Tibial nerve (tissue), 4 donors: ENCODE results near the gene C1orf116. TPM values are rescaled to one million over a fixed set of nuclear protein-coding genes. Genes with fewer than 3 reads are reported as not detected.
"Not testable (repeated sequence)": the region's sequence is repeated elsewhere in the genome, so short reads cannot be mapped to it uniquely, and the experiment has no call there.

Source experiments
- DNase-seq, 2 donors: peaks; one replicate each; pipeline ENCODE4 v3.0.0-alpha.2; 2019; ENCODE audit warnings: low spot score in 2 of 2
- H3K27ac ChIP-seq, 4 donors: fragments of 200-600 bp; sonication (generic) in 3 of 4; one replicate each; pipeline ENCODE4 v1.5.1; 2017 to 2019; ENCODE audit warnings: mild to moderate bottlenecking in 1 of 4
- H3K27me3 ChIP-seq, 2 donors: fragments of 200-600 bp; sonication (generic) in 1 of 2; one replicate each; pipeline versions ENCODE4 v1.5.1 to v1.6.0; 2017 to 2019
- H3K36me3 ChIP-seq, 3 donors: fragments of 200-600 bp; sonication (generic); one replicate each; pipeline ENCODE4 v1.5.1; 2018 to 2019
- H3K4me1 ChIP-seq, 4 donors: fragments of 200-600 bp; sonication (generic) in 3 of 4; one replicate each; pipeline ENCODE4 v1.5.1; 2017 to 2019
- H3K4me3 ChIP-seq, 4 donors: fragments of 200-600 bp; sonication (generic) in 3 of 4; one replicate each; pipeline ENCODE4 v1.5.1; 2017 to 2019; ENCODE audit warnings: mild to moderate bottlenecking in 1 of 4, moderate library complexity in 1 of 4
- H3K9me3 ChIP-seq, 4 donors: fragments of 200-600 bp; sonication (generic) in 3 of 4; one replicate each; pipeline ENCODE4 v1.5.1; 2017 to 2019
- CTCF ChIP-seq, 5 experiments: fragments of 200-600 bp in 3 of 5; fragments of 450-650 bp in 2 of 5; sonication (generic) in 3 of 5; IDR thresholded peaks; one replicate each; pipeline ENCODE4 v1.5.1; 2016 to 2019; ENCODE audit warnings: antibody characterized with exemption in 5 of 5, mild to moderate bottlenecking in 3 of 5, moderate library complexity in 2 of 5
- EP300 ChIP-seq, 2 donors: sonication (generic); formaldehyde crosslinking; IDR thresholded peaks; one replicate each; pipeline ENCODE4 v1.6.1; 2017; ENCODE audit warnings: antibody characterized with exemption in 2 of 2, mild to moderate bottlenecking in 1 of 2
- POLR2A ChIP-seq, 2 donors: fragments of 450-650 bp; IDR thresholded peaks; one replicate each; pipeline ENCODE4 v1.6.1; 2017; ENCODE audit warnings: antibody characterized with exemption in 2 of 2, mild to moderate bottlenecking in 2 of 2, moderate library complexity in 2 of 2
- WGBS, 2 donors: methylation state at CpG; one replicate each; pipeline ENCODE4 v1.1.5; 2018; 5-methylcytosine and 5-hydroxymethylcytosine counted together
- total RNA-seq, 4 donors: library from RNA; depleted of rRNA; stranded (reverse); fragments of >200 nt; gene quantifications; one replicate each; pipeline ENCODE4 v1.1.0, GENCODE V29; 2016

C1orf116 gene
- total RNA-seq, 4 donors from 2014 or later: 0.44 TPM; not detected in 3

GRCh38 chr1:207047505-207047904 is 14.9 kb upstream of the C1orf116 start:
- Histone ChIP-seq H3K36me3 (peaks cover 0 to 27% (median 0%) of the 10 kb centered on the region in 3 donors), H3K4me1 (peaks cover 0 to 73% (median 19%) of the 10 kb centered on the region in 4 donors), H3K27ac (no peak overlapping the region), H3K27me3 (no peaks in the 10 kb centered on the region), H3K4me3 (no peak overlapping the region), H3K9me3 (no peaks in the 10 kb centered on the region)
- no peak for TF ChIP-seq POLR2A (IDR thresholded peaks at IDR 0.05)
- TF ChIP-seq CTCF (IDR thresholded peaks at IDR 0.05): no peak
- no peak for TF ChIP-seq EP300 (IDR thresholded peaks at IDR 0.05)
- 91% methylated on average over 1 of the region's 1 CpG for WGBS, 2 donors
- DNase-seq: no peak

GRCh38 chr1:207045453-207045852 is 12.9 kb upstream of the C1orf116 start:
- no peak for DNase-seq
- Histone ChIP-seq H3K27ac (no peak overlapping the region), H3K4me1 (peaks cover 0 to 61% (median 6%) of the 10 kb centered on the region in 4 donors), H3K9me3 (no peaks in the 10 kb centered on the region), H3K27me3 (no peaks in the 10 kb centered on the region), H3K4me3 (no peak overlapping the region), H3K36me3 (peaks cover 0 to 27% (median 0%) of the 10 kb centered on the region in 3 donors)
- no peak for TF ChIP-seq CTCF (IDR thresholded peaks at IDR 0.05)
- TF ChIP-seq POLR2A (IDR thresholded peaks at IDR 0.05): no peak
- no peak for TF ChIP-seq EP300 (IDR thresholded peaks at IDR 0.05)
- WGBS, 2 donors: 63 to 64% methylated on average over 2 of the region's 2 CpGs

GRCh38 chr1:207041397-207041796 is 8.8 kb upstream of the C1orf116 start:
- H3K4me3 ChIP-seq, H3K27ac ChIP-seq, H3K9me3 ChIP-seq, H3K27me3 ChIP-seq, H3K36me3 ChIP-seq, DNase-seq: not testable (repeated sequence)
- WGBS, 2 donors: 90 to 98% methylated on average over 2 of the region's 2 CpGs
- H3K4me1 ChIP-seq: peaks cover 0 to 36% (median 0%) of the 10 kb centered on the region in 4 donors

GRCh38 chr1:207040181-207040533 is 7.6 kb upstream of the C1orf116 start:
- no peak for TF ChIP-seq POLR2A (IDR thresholded peaks at IDR 0.05)
- TF ChIP-seq CTCF (IDR thresholded peaks at IDR 0.05): no peak
- TF ChIP-seq EP300 (IDR thresholded peaks at IDR 0.05): no peak
- Histone ChIP-seq H3K27ac (no peak overlapping the region), H3K4me3 (no peak overlapping the region), H3K4me1 (peaks cover 0 to 24% (median 0%) of the 10 kb centered on the region in 4 donors), H3K36me3 (no peaks in the 10 kb centered on the region), H3K27me3 (no peaks in the 10 kb centered on the region), H3K9me3 (no peaks in the 10 kb centered on the region)
- no peak for DNase-seq
- 41 to 44% methylated on average over 3 of the region's 3 CpGs for WGBS, 2 donors

GRCh38 chr1:207039380-207040180 is 7.0 kb upstream of the C1orf116 start:
- TF ChIP-seq EP300 (IDR thresholded peaks at IDR 0.05): no peak
- TF ChIP-seq CTCF (IDR thresholded peaks at IDR 0.05): no peak
- TF ChIP-seq POLR2A (IDR thresholded peaks at IDR 0.05): no peak
- WGBS, 2 donors: 91 to 92% methylated on average over 4 of the region's 4 CpGs
- no peaks in the 10 kb centered on the region for H3K27me3 ChIP-seq

More at GRCh38 chr1:207039380-207040180, 7.0 kb upstream of the C1orf116 start:
- H3K36me3 ChIP-seq: no peaks in the 10 kb centered on the region
- DNase-seq: no peak
- no peak overlapping the region for H3K27ac ChIP-seq
- no peaks in the 10 kb centered on the region for H3K9me3 ChIP-seq
- H3K4me1 ChIP-seq: peaks cover 0 to 22% (median 0%) of the 10 kb centered on the region in 4 donors
- H3K4me3 ChIP-seq: no peak overlapping the region
